CD4-positive, alpha-beta memory T cell (primary cell): Measurements from ENCODE around the gene CMTM7. TPM values are rescaled to one million over a fixed set of nuclear protein-coding genes. Genes with fewer than 3 reads are reported as not detected.

Source experiments
- CTCF ChIA-PET: fragments of 350-600 bp; sonication (Branson Sonifier 250); formaldehyde crosslinking; loops from one replicate; lab custom pipeline; 2021; ENCODE audit warnings: inconsistent platforms; ENCODE audit not compliant: partially characterized antibody; lab: Charles Lee
- POLR2A ChIA-PET: fragments of 350-600 bp; sonication (Branson Sonifier 250); formaldehyde crosslinking; loops from one replicate; lab custom pipeline; 2021; ENCODE audit not compliant: partially characterized antibody; lab: Charles Lee
- DNase-seq, 5 donors: peaks; one replicate each; pipeline versions ENCODE4 v3.0.0 to v3.0.0-alpha.2; 2020 to 2022; ENCODE audit warnings: mixed read lengths in 1 of 5
- H3K27ac ChIP-seq: one replicate; pipeline ENCODE4 v1.7.0; 2013; ENCODE audit warnings: low read depth, low read length
- H3K27me3 ChIP-seq: 2 replicates; pipeline ENCODE4 v1.7.0; 2013; ENCODE audit warnings: mild to moderate bottlenecking, low read length, moderate library complexity; ENCODE audit not compliant: insufficient read depth
- H3K36me3 ChIP-seq: 2 replicates; pipeline ENCODE4 v1.7.0; 2013; ENCODE audit warnings: mild to moderate bottlenecking, low read length, moderate library complexity; ENCODE audit not compliant: insufficient read depth
- H3K4me1 ChIP-seq: 2 replicates; pipeline ENCODE4 v1.7.0; 2013; ENCODE audit warnings: mild to moderate bottlenecking, low read length, moderate library complexity; ENCODE audit not compliant: insufficient read depth
- H3K4me3 ChIP-seq, 2 donors: one replicate each; pipeline ENCODE4 v1.7.0; 2013; ENCODE audit warnings: low read length in 2 of 2, mild to moderate bottlenecking in 1 of 2
- H3K9me3 ChIP-seq, 2 donors: one replicate each; pipeline ENCODE4 v1.7.0; 2013; ENCODE audit warnings: low read length in 2 of 2, control low read depth in 1 of 2; ENCODE audit not compliant: control insufficient read depth in 1 of 2
- H3K27ac Mint-ChIP-seq, 7 donors: one replicate each; pipeline ENCODE4 v1.8.0; 2020 to 2021; ENCODE audit warnings: mixed read lengths in 7 of 7, mild to moderate bottlenecking in 6 of 7, inconsistent platforms in 3 of 7, moderate library complexity in 3 of 7
- H3K27me3 Mint-ChIP-seq, 2 donors: one replicate each; pipeline ENCODE4 v1.8.0; 2020 to 2021; ENCODE audit warnings: mixed read lengths in 2 of 2
- H3K36me3 Mint-ChIP-seq, 2 donors: one replicate each; pipeline ENCODE4 v1.8.0; 2020 to 2021; ENCODE audit warnings: mixed read lengths in 2 of 2, inconsistent platforms in 1 of 2, mild to moderate bottlenecking in 1 of 2
- H3K4me1 Mint-ChIP-seq, 4 donors: one replicate each; pipeline ENCODE4 v1.8.0; 2020 to 2021; ENCODE audit warnings: mixed read lengths in 4 of 4, mild to moderate bottlenecking in 1 of 4
- H3K4me3 Mint-ChIP-seq, 8 donors: one replicate each; pipeline ENCODE4 v1.8.0; 2020 to 2021; ENCODE audit warnings: mixed read lengths in 8 of 8, mild to moderate bottlenecking in 7 of 8, moderate library complexity in 6 of 8, inconsistent platforms in 3 of 8
- H3K9me3 Mint-ChIP-seq, 8 donors: one replicate each; pipeline ENCODE4 v1.8.0; 2020 to 2021; ENCODE audit warnings: mixed read lengths in 8 of 8, mild to moderate bottlenecking in 5 of 8, inconsistent platforms in 3 of 8, moderate library complexity in 1 of 8
- intact Hi-C: fragments of 100-400 bp; cut with micrococcal nuclease; formaldehyde crosslinking; loops from one replicate; pipeline ENCODE4 v1.15.1; 2023
- polyA plus RNA-seq, 2 donors: library from polyadenylated mRNA; unstranded; fragments of 300-500 nt; fragmentation: Illumina TruSeq; gene quantifications; one replicate each; pipeline ENCODE4 v1.2.3, GENCODE V29; 2021
- total RNA-seq, 2 experiments: library from RNA; stranded (reverse); gene quantifications; one replicate each; pipeline ENCODE4 v1.2.3, GENCODE V29; 2021

The CMTM7 gene
- total and polyA plus RNA-seq, 4 experiments from 2014 or later = 44.2 to 137 (median 65.7) TPM

GRCh38 chr3:32432711-32433530 is 41.3 kb downstream of the CMTM7 start:
- Mint-ChIP-seq H3K4me1 (peaks cover 56 to 92% (median 74%) of the 10 kb centered on the region in 4 donors), H3K36me3 (peaks cover 0 to 3% of the 10 kb centered on the region in 2 donors), H3K27me3 (no peaks in the 10 kb centered on the region), H3K9me3 (no peaks in the 10 kb centered on the region), H3K4me3 (peak overlapping the region; percentile 67 to 89 (median 82)), H3K27ac (peak overlapping the region; percentile 90 to 99 (median 98))
- Histone ChIP-seq H3K4me1 (peaks cover 93% of the 10 kb centered on the region), H3K9me3 (no peaks in the 10 kb centered on the region), H3K36me3 (no peaks in the 10 kb centered on the region), H3K4me3 (peak overlapping the region; percentile 4 to 23), H3K27me3 (no peaks in the 10 kb centered on the region), H3K27ac (peak overlapping the region; percentile 74)
- intact Hi-C loops = loop anchor here (1.0 to 2.0 kb wide), 3 partner anchors 8 to 25 kb away; no protein-coding TSS in a partner anchor
- CTCF ChIA-PET = interaction anchor here (1.0 to 5.5 kb wide), 15 partner anchors 9 to 63 kb away, joined by 3 to 27 read pairs (median 5); no protein-coding TSS in a partner anchor
- peak in 4 of 5 donors; percentile 64 to 70 (median 68) for DNase-seq
- POLR2A ChIA-PET = interaction anchor here (0.8 to 20.1 kb wide), 15 partner anchors 10 to 61 kb away, joined by 3 to 415 read pairs (median 7); partner anchors contain the start of gene CMTM7

- DNase-seq = no peak
- no peak overlapping the region for H3K4me3 ChIP-seq
- no peaks in the 10 kb centered on the region for H3K27me3 ChIP-seq
- no peaks in the 10 kb centered on the region for H3K9me3 ChIP-seq
- no peak overlapping the region for H3K27ac ChIP-seq
- peaks cover 0 to 7% of the 10 kb centered on the region in 2 donors for H3K36me3 Mint-ChIP-seq
- ChIA-PET POLR2A (interaction anchor here (1.4 to 20.1 kb wide), 7 partner anchors 8 to 42 kb away, joined by 3 to 415 read pairs (median 29); partner anchors contain the start of gene CMTM7), CTCF (interaction anchor here (1.3 to 5.5 kb wide), 7 partner anchors 8 to 62 kb away, joined by 3 to 27 read pairs (median 5); no protein-coding TSS in a partner anchor)
- H3K4me1 ChIP-seq = peaks cover 94% of the 10 kb centered on the region
- intact Hi-C loops = no loop called here
- no peaks in the 10 kb centered on the region for H3K27me3 Mint-ChIP-seq
- no peaks in the 10 kb centered on the region for H3K9me3 Mint-ChIP-seq
- H3K4me3 Mint-ChIP-seq = no peak overlapping the region
- peak overlapping the region in 3 of 7 donors; percentile 90 to 99 (median 98) for H3K27ac Mint-ChIP-seq
- no peaks in the 10 kb centered on the region for H3K36me3 ChIP-seq
- peaks cover 58 to 92% (median 74%) of the 10 kb centered on the region in 4 donors for H3K4me1 Mint-ChIP-seq
Observed at GRCh38 chr3:32434206-32434605, 42.6 kb downstream of the CMTM7 start.

GRCh38 chr3:32435911-32436815 is 44.5 kb downstream of the CMTM7 start:
- ChIA-PET POLR2A (interaction anchor here (1.8 to 20.1 kb wide), 2 partner anchors 18 to 22 kb away, joined by 7 to 415 read pairs; no protein-coding TSS in a partner anchor), CTCF (interaction anchor here (1.1 to 5.5 kb wide), 3 partner anchors 14 to 66 kb away, joined by 3 to 27 read pairs (median 4); partner anchors contain the start of gene CMTM6)
- Mint-ChIP-seq H3K36me3 (peaks cover 0 to 9% of the 10 kb centered on the region in 2 donors), H3K4me1 (peaks cover 52 to 91% (median 70%) of the 10 kb centered on the region in 4 donors), H3K27me3 (no peaks in the 10 kb centered on the region), H3K9me3 (no peaks in the 10 kb centered on the region), H3K27ac (peak overlapping the region; percentile 81 to 93 (median 85)), H3K4me3 (peak overlapping the region in 6 of 8 donors; percentile 31 to 79 (median 57))
- Histone ChIP-seq H3K4me1 (peaks cover 94% of the 10 kb centered on the region), H3K9me3 (no peaks in the 10 kb centered on the region), H3K36me3 (no peaks in the 10 kb centered on the region), H3K27ac (peak overlapping the region; percentile 35), H3K27me3 (no peaks in the 10 kb centered on the region), H3K4me3 (no peak overlapping the region)
- peak in 1 of 5 donors; percentile 32 for DNase-seq
- intact Hi-C loops = no loop called here

GRCh38 chr3:32436816-32437189 is 45.1 kb downstream of the CMTM7 start:
- Mint-ChIP-seq H3K27me3 (no peaks in the 10 kb centered on the region), H3K36me3 (peaks cover 5 to 13% of the 10 kb centered on the region in 2 donors), H3K4me3 (peak overlapping the region in 6 of 8 donors; percentile 2 to 54 (median 30)), H3K9me3 (no peaks in the 10 kb centered on the region), H3K27ac (peak overlapping the region; percentile 37 to 93 (median 81)), H3K4me1 (peaks cover 57 to 91% (median 69%) of the 10 kb centered on the region in 4 donors)
- intact Hi-C loops = no loop called here
- H3K27ac ChIP-seq = peak overlapping the region; percentile 35
- H3K9me3 ChIP-seq = no peaks in the 10 kb centered on the region
- no peaks in the 10 kb centered on the region for H3K27me3 ChIP-seq
- DNase-seq = no peak
- ChIA-PET POLR2A (interaction anchor here (20.1 kb wide), 1 partner anchor 18 kb away, joined by 415 read pairs; no protein-coding TSS in a partner anchor), CTCF (interaction anchor here (5.5 kb wide), 1 partner anchor 31 kb away, joined by 27 read pairs; no protein-coding TSS in a partner anchor)
- H3K4me3 ChIP-seq = no peak overlapping the region
- H3K36me3 ChIP-seq = no peaks in the 10 kb centered on the region
- H3K4me1 ChIP-seq = peaks cover 89% of the 10 kb centered on the region

GRCh38 chr3:32437896-32438295 is 46.2 kb downstream of the CMTM7 start:
- POLR2A ChIA-PET = interaction anchor here (0.7 to 20.1 kb wide), 7 partner anchors 11 to 38 kb away, joined by 3 to 415 read pairs (median 9); no protein-coding TSS in a partner anchor
- Mint-ChIP-seq H3K27me3 (no peaks in the 10 kb centered on the region), H3K4me3 (peak overlapping the region in 4 of 8 donors; percentile 3 to 65 (median 19)), H3K27ac (peak overlapping the region in 6 of 7 donors; percentile 68 to 93 (median 84)), H3K4me1 (peaks cover 54 to 91% (median 65%) of the 10 kb centered on the region in 4 donors), H3K36me3 (peaks cover 14 to 20% of the 10 kb centered on the region in 2 donors), H3K9me3 (no peaks in the 10 kb centered on the region)
- no peaks in the 10 kb centered on the region for H3K27me3 ChIP-seq
- intact Hi-C loops = no loop called here
- H3K9me3 ChIP-seq = no peaks in the 10 kb centered on the region
- peaks cover 79% of the 10 kb centered on the region for H3K4me1 ChIP-seq
- no peaks in the 10 kb centered on the region for H3K36me3 ChIP-seq
- peak in 1 of 5 donors; percentile 31 for DNase-seq
- H3K4me3 ChIP-seq = no peak overlapping the region
- no peak overlapping the region for H3K27ac ChIP-seq
- CTCF ChIA-PET = interaction anchor here (0.8 to 1.6 kb wide), 6 partner anchors 12 to 43 kb away, joined by 3 to 5 read pairs (median 4); no protein-coding TSS in a partner anchor

GRCh38 chr3:32438596-32439344 is 47.1 kb downstream of the CMTM7 start:
- POLR2A ChIA-PET = interaction anchor here (0.7 to 20.1 kb wide), 7 partner anchors 12 to 38 kb away, joined by 3 to 415 read pairs (median 9); no protein-coding TSS in a partner anchor
- Mint-ChIP-seq H3K27ac (peak overlapping the region; percentile 68 to 94 (median 85)), H3K27me3 (no peaks in the 10 kb centered on the region), H3K4me1 (peaks cover 53 to 91% (median 64%) of the 10 kb centered on the region in 4 donors), H3K4me3 (peak overlapping the region; percentile 8 to 86 (median 70)), H3K36me3 (peaks cover 20 to 26% of the 10 kb centered on the region in 2 donors), H3K9me3 (no peaks in the 10 kb centered on the region)
- intact Hi-C loops = no loop called here
- peaks cover 79% of the 10 kb centered on the region for H3K4me1 ChIP-seq
- CTCF ChIA-PET = interaction anchor here (0.6 to 1.6 kb wide), 7 partner anchors 10 to 50 kb away, joined by 3 to 7 read pairs (median 4); no protein-coding TSS in a partner anchor
- peak overlapping the region; percentile 17 for H3K27ac ChIP-seq
- H3K4me3 ChIP-seq = peak overlapping the region in 1 of 2 donors; percentile 34
- H3K27me3 ChIP-seq = no peaks in the 10 kb centered on the region
- no peaks in the 10 kb centered on the region for H3K36me3 ChIP-seq
- H3K9me3 ChIP-seq = no peaks in the 10 kb centered on the region
- DNase-seq = peak in 1 of 5 donors; percentile 16
